GM12874 (cell line): ENCODE data around the gene DMXL1.

Experiments used
- CTCF ChIP-seq: IDR thresholded peaks from 2 replicates; pipeline ENCODE4 v1.5.1; 2011; ENCODE audit warnings: low read depth, mild to moderate bottlenecking, control low read depth, low read length, moderate library complexity; ENCODE audit not compliant: insufficient read depth

Gene DMXL1

GRCh38 chr5:119270121-119270565, 199.3 kb downstream of the DMXL1 start:
- no peak for TF ChIP-seq CTCF

GRCh38 chr5:119270960-119271757, 200.3 kb downstream of the DMXL1 start:
- no peak for TF ChIP-seq CTCF

- TF ChIP-seq CTCF, result no peak
Measured at GRCh38 chr5:119271758-119272730, 201.2 kb downstream of the DMXL1 start.

- no peak for TF ChIP-seq CTCF
Measured at GRCh38 chr5:119273391-119273839, 202.5 kb downstream of the DMXL1 start.

GRCh38 chr5:119274030-119274766, 203.3 kb downstream of the DMXL1 start:
- no peak for TF ChIP-seq CTCF

- TF ChIP-seq CTCF, result no peak
Measured at GRCh38 chr5:119274767-119275130, 203.9 kb downstream of the DMXL1 start.
